Measurements from ENCODE around the gene NSUN5. TPM values are rescaled to one million over a fixed set of nuclear protein-coding genes. Genes with fewer than 3 reads are reported as not detected.

Gene NSUN5
- 10 to 100 TPM; 18.9 to 26.7 (median 21.0) TPM for total RNA-seq
- long read RNA-seq, donor 1, transcript NSUN5-204 (10 exons, 1,663 nt): major isoform, 38 of 51 reads
- long read RNA-seq, donor 1, partial matches to known transcripts: 6 of 51 reads
- long read RNA-seq, donor 1, other reads (novel, unspliced or antisense): 5 of 51 reads
- long read RNA-seq, donor 2, transcript NSUN5-204 (10 exons, 1,663 nt): major isoform, 14 of 25 reads
- long read RNA-seq, donor 2, partial matches to known transcripts: 2 of 25 reads
- long read RNA-seq, donor 2, other reads (novel, unspliced or antisense): 6 of 25 reads

DNA sequence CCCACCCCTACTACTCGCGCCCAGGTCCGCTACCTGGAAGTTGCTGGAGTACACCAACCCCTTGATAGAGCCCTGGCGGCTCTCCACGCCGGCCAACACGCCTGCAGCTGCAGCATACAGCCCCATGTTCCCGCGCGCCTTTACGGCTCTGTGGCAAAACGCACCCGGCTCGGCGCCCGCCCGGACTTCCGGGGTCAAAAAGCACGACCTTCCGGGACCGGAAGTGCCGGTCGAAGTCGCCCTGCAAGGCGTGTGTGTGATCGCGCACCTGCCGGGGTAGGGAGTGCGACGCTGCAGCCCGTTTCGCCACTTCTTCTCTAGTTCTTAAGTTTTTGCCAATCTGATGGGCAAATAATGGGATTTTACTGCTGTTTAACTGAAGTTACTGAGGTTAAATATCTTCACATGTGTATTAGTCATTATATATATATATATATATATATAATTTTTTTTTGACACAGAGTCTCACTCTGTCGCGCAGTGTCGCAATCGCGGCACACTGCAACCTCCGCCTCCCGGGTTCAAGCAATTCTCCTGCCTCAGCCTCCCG is at the start of gene NSUN5:
NSUN5 (minus strand) TSS at position 162 of the 550 bp plus-strand sequence; CDS start at position 126, 36 bp downstream.
- ATAC-seq (peak; percentile 100), DNase-seq (peak; percentile 93 to 96 (median 96))
- Histone ChIP-seq H3K4me1 (ENCODE audit: low read depth) (peaks cover 9% of the 10 kb centered on the region), H3K36me3 (ENCODE audit: low read depth) (peaks cover 4% of the 10 kb centered on the region), H3K9me3 (no peaks in the 10 kb centered on the region), H3K4me3 (peak within 1 kb of the TSS; percentile 65)
- intact Hi-C loops (cut with DNase I, micrococcal nuclease): no loop called here
- TF ChIP-seq CTCF (IDR thresholded peaks at IDR 0.05): no peak

DNA sequence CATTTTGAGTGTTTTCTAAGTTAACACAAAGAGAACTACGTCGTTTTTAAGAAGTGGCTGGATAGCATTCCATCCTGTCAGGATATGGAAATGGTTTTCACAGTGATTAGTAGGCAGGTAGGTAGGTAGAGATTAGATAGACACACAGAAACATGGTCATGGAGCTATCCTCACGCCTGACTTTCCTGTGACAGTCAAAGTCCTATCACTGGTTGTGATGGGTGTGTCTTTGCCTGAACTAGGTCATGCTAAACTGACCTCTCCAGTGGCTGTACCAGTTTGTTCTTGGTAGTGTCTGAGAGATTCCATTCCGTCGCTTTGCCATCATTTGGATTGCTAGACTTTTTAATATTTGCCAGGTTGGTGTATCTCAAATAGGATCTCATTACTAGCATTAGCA is 47.5 kb upstream of the NSUN5 start:
- no peak for TF ChIP-seq CTCF (IDR thresholded peaks at IDR 0.05)
- no peaks in the 10 kb centered on the region for H3K9me3 ChIP-seq
- H3K4me3 ChIP-seq: no peak overlapping the region
- H3K4me1 ChIP-seq (ENCODE audit: low read depth): peaks cover 7% of the 10 kb centered on the region
- intact Hi-C loops (cut with DNase I, micrococcal nuclease): no loop called here
- DNase-seq: no peak
- no peaks in the 10 kb centered on the region for H3K36me3 ChIP-seq (ENCODE audit: low read depth)
- no peak for ATAC-seq

- intact Hi-C loops (cut with DNase I, micrococcal nuclease): no loop called here
Measured at GRCh38 chr7:73354821-73355220, 46.2 kb upstream of the NSUN5 start.

GRCh38 chr7:73354196-73354595 is 45.6 kb upstream of the NSUN5 start:
- H3K4me3 ChIP-seq: no peak overlapping the region
- H3K9me3 ChIP-seq: no peaks in the 10 kb centered on the region
- H3K4me1 ChIP-seq (ENCODE audit: low read depth): peaks cover 7% of the 10 kb centered on the region
- ATAC-seq: no peak
- intact Hi-C loops (cut with DNase I, micrococcal nuclease): no loop called here
- no peaks in the 10 kb centered on the region for H3K36me3 ChIP-seq (ENCODE audit: low read depth)
- no peak for TF ChIP-seq CTCF (IDR thresholded peaks at IDR 0.05)
- DNase-seq: no peak

More at GRCh38 chr7:73354821-73355220, 46.2 kb upstream of the NSUN5 start:
- no peak for TF ChIP-seq CTCF (IDR thresholded peaks at IDR 0.05)
- Histone ChIP-seq H3K9me3 (no peaks in the 10 kb centered on the region), H3K4me3 (no peak overlapping the region), H3K4me1 (ENCODE audit: low read depth) (peaks cover 7% of the 10 kb centered on the region), H3K36me3 (ENCODE audit: low read depth) (no peaks in the 10 kb centered on the region)
- no peak for ATAC-seq
- DNase-seq: no peak

DNA sequence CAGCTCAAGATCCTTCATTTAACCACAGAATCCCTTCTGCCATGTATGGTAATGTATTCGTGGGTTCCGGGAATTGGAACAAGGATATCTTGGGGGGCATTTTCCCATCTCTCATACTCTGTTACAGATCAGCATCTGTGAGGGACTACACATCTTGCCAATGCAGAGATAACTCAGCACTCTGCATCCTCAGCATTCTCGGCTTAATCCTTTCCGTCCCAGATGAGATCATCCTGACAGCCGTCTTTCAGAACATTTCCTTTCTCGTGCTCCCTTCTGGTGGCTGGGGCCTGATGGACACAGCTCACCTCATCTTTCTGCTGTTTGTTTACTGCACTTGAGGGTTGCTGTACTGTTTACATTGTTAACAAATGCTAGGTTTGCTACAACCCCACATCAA is 44.6 kb upstream of the NSUN5 start:
- Histone ChIP-seq H3K9me3 (no peaks in the 10 kb centered on the region), H3K4me3 (no peak overlapping the region), H3K36me3 (ENCODE audit: low read depth) (no peaks in the 10 kb centered on the region), H3K4me1 (ENCODE audit: low read depth) (peaks cover 2% of the 10 kb centered on the region)
- no peak for TF ChIP-seq CTCF (IDR thresholded peaks at IDR 0.05)
- no peak for ATAC-seq
- intact Hi-C loops (cut with DNase I, micrococcal nuclease): no loop called here
- no peak for DNase-seq
